Adrenal gland (tissue), 5 donors: ENCODE results near the gene FOXD4L6.
"Not testable (repeated sequence)": the region's sequence is repeated elsewhere in the genome, so short reads cannot be mapped to it uniquely, and the experiment has no call there.

Experiments used
- CTCF ChIP-seq, 6 experiments: fragments of 450-650 bp in 4 of 6; fragments of 200-600 bp in 2 of 6; sonication (generic) in 1 of 6; IDR thresholded peaks; 1 replicate in 5 of 6; 2 replicates in 1 of 6; pipeline versions ENCODE4 v1.5.1 to v1.8.0; 2016 to 2021; ENCODE audit warnings: antibody characterized with exemption in 6 of 6, mild to moderate bottlenecking in 2 of 6, moderate library complexity in 1 of 6
- POLR2A ChIP-seq, 2 donors: fragments of 450-650 bp; IDR thresholded peaks; one replicate each; pipeline ENCODE4 v1.6.1; 2017; ENCODE audit warnings: antibody characterized with exemption in 2 of 2, mild to moderate bottlenecking in 2 of 2, moderate library complexity in 1 of 2
- donor health status: DM: no; HTN: no; CAD: no.

- TF ChIP-seq CTCF, POLR2A (IDR thresholded peaks at IDR 0.05): not testable (repeated sequence)
These were observed 13.4 kb upstream of the FOXD4L6 start for GRCh38 chr9:41141878-41142277.
